Measurements from ENCODE around the gene GAS7. TPM values are rescaled to one million over a fixed set of nuclear protein-coding genes. Genes with fewer than 3 reads are reported as not detected.

Gene GAS7
- total RNA-seq, 1 donor from 2014 or later, result 72.7 TPM

GRCh38 chr17:9887508-9887907 is 310.9 kb downstream of the GAS7 start:
- Mint-ChIP-seq H3K36me3 (ENCODE audit: low read depth) (no peaks in the 10 kb centered on the region), H3K9me3 (peaks cover 6% of the 10 kb centered on the region), H3K27ac (ENCODE audit: unreplicated experiment) (no peak overlapping the region), H3K4me1 (no peaks in the 10 kb centered on the region), H3K4me3 (no peak overlapping the region), H3K27me3 (ENCODE audit: low read depth) (peaks cover 6% of the 10 kb centered on the region)
- TF ChIP-seq, protein P1, sequence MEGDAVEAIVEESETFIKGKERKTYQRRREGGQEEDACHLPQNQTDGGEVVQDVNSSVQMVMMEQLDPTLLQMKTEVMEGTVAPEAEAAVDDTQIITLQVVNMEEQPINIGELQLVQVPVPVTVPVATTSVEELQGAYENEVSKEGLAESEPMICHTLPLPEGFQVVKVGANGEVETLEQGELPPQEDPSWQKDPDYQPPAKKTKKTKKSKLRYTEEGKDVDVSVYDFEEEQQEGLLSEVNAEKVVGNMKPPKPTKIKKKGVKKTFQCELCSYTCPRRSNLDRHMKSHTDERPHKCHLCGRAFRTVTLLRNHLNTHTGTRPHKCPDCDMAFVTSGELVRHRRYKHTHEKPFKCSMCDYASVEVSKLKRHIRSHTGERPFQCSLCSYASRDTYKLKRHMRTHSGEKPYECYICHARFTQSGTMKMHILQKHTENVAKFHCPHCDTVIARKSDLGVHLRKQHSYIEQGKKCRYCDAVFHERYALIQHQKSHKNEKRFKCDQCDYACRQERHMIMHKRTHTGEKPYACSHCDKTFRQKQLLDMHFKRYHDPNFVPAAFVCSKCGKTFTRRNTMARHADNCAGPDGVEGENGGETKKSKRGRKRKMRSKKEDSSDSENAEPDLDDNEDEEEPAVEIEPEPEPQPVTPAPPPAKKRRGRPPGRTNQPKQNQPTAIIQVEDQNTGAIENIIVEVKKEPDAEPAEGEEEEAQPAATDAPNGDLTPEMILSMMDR (conservative IDR thresholded peaks at IDR 0.05), result no peak
- no peak for DNase-seq (ENCODE audit: low read depth, low spot score)

GRCh38 chr17:9886141-9886930 is 312.1 kb downstream of the GAS7 start:
- Mint-ChIP-seq H3K9me3 (peaks cover 14% of the 10 kb centered on the region), H3K4me3 (no peak overlapping the region), H3K27ac (ENCODE audit: unreplicated experiment) (no peak overlapping the region), H3K4me1 (no peaks in the 10 kb centered on the region), H3K36me3 (ENCODE audit: low read depth) (no peaks in the 10 kb centered on the region), H3K27me3 (ENCODE audit: low read depth) (peaks cover 6% of the 10 kb centered on the region)
- TF ChIP-seq, protein P1 (conservative IDR thresholded peaks at IDR 0.05), result no peak
- no peak for DNase-seq (ENCODE audit: low read depth, low spot score)

GRCh38 chr17:9883451-9883850 is 315.0 kb downstream of the GAS7 start:
- no peak overlapping the region for H3K27ac Mint-ChIP-seq (ENCODE audit: unreplicated experiment)
- TF ChIP-seq, protein P1 (conservative IDR thresholded peaks at IDR 0.05), result no peak
- H3K27me3 Mint-ChIP-seq (ENCODE audit: low read depth), result peaks cover 6% of the 10 kb centered on the region
- no peaks in the 10 kb centered on the region for H3K36me3 Mint-ChIP-seq (ENCODE audit: low read depth)
- no peak overlapping the region for H3K4me3 Mint-ChIP-seq
- H3K4me1 Mint-ChIP-seq, result no peaks in the 10 kb centered on the region
- H3K9me3 Mint-ChIP-seq, result peaks cover 14% of the 10 kb centered on the region
- no peak for DNase-seq (ENCODE audit: low read depth, low spot score)

- DNase-seq (ENCODE audit: low read depth, low spot score), result no peak
- TF ChIP-seq, protein P1 (conservative IDR thresholded peaks at IDR 0.05), result no peak
- no peaks in the 10 kb centered on the region for H3K36me3 Mint-ChIP-seq (ENCODE audit: low read depth)
These were observed 317.8 kb downstream of the GAS7 start for GRCh38 chr17:9880582-9880999.

DNA sequence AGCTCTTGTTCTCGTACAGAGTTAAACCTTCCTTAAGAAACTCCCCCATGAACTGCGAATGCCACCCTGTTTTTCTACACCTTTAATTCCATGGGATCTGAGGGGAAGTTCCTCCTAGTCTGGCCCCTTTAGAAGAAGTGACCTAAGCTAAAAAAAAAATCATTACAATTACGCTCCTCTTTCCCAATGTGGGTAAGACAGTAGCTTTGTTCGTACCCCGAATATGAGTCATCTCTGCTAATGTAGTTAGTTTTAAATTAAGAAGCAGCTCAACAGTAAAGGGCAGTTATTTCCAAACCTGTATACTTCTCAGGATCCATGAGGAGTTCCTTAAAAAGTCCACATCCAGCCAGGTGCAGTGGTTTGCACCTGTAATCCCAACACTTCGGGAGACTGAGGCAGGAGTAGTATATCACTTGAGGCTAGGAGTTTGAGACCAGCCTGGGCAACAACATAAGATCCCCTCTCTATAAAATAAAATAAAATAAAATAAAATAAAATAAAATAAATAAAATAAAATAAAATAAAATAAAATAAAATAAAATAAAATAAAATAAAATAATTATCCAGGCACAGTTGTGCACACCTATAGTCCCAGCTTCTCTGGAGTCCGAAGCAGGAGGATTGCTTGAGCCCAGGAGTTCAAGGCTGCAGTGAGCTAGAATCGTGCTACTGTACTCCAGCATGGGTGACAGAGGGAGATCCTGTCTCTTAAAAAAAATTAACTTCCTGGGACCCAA is 319.4 kb downstream of the GAS7 start:
- Mint-ChIP-seq H3K4me1 (no peaks in the 10 kb centered on the region), H3K36me3 (ENCODE audit: low read depth) (no peaks in the 10 kb centered on the region), H3K27me3 (ENCODE audit: low read depth) (no peaks in the 10 kb centered on the region), H3K9me3 (peaks cover 14% of the 10 kb centered on the region), H3K27ac (ENCODE audit: unreplicated experiment) (no peak overlapping the region), H3K4me3 (no peak overlapping the region)
- DNase-seq (ENCODE audit: low read depth, low spot score), result no peak
- TF ChIP-seq, protein P1 (conservative IDR thresholded peaks at IDR 0.05), result no peak

More at GRCh38 chr17:9880582-9880999, 317.8 kb downstream of the GAS7 start:
- Mint-ChIP-seq H3K27me3 (ENCODE audit: low read depth) (no peaks in the 10 kb centered on the region), H3K27ac (ENCODE audit: unreplicated experiment) (no peak overlapping the region), H3K9me3 (peaks cover 14% of the 10 kb centered on the region), H3K4me1 (no peaks in the 10 kb centered on the region), H3K4me3 (no peak overlapping the region)

All from neural crest cell (in vitro differentiated cells).